Heart right ventricle (tissue), 16 donors: ENCODE measurements around the gene AQP11. TPM values are rescaled to one million over a fixed set of nuclear protein-coding genes. Genes with fewer than 3 reads are reported as not detected.
A peak's percentile ranks its signal among the peaks of the same experiment; 100 is the strongest.

Experiments
- ATAC-seq, 8 donors: fragments of 200-7000 bp; cut with Tn5 transposase; one replicate each; pipeline ENCODE4 v1.9.1; 2020; ENCODE audit warnings: mild to moderate bottlenecking in 8 of 8, moderate library complexity in 8 of 8, moderate number of reproducible peaks in 1 of 8
- DNase-seq, 2 donors: peaks; one replicate each; pipeline ENCODE4 v3.0.0-alpha.2; 2020
- H3K27ac ChIP-seq, 10 donors: fragments of 200-600 bp; sonication (generic) in 2 of 10; one replicate each; pipeline versions ENCODE4 v1.5.0 to v1.8.0; 2020 to 2022; ENCODE audit warnings: mild to moderate bottlenecking in 3 of 10
- H3K27me3 ChIP-seq, 7 donors: fragments of 200-600 bp; one replicate each; pipeline ENCODE4 v1.8.0; 2021 to 2022; ENCODE audit warnings: mild to moderate bottlenecking in 2 of 7
- H3K36me3 ChIP-seq, 9 donors: fragments of 200-600 bp; sonication (generic) in 1 of 9; one replicate each; pipeline versions ENCODE4 v1.5.0 to v1.8.0; 2020 to 2022; ENCODE audit warnings: mild to moderate bottlenecking in 2 of 9
- H3K4me1 ChIP-seq, 9 donors: fragments of 200-600 bp; sonication (generic) in 1 of 9; one replicate each; pipeline versions ENCODE4 v1.5.0 to v1.8.0; 2020 to 2022; ENCODE audit warnings: mild to moderate bottlenecking in 4 of 9
- H3K4me3 ChIP-seq, 10 donors: fragments of 200-600 bp; sonication (generic) in 2 of 10; one replicate each; pipeline versions ENCODE4 v1.5.0 to v1.8.0; 2020 to 2022; ENCODE audit warnings: mild to moderate bottlenecking in 7 of 10, moderate library complexity in 2 of 10
- H3K9me3 ChIP-seq, 11 donors: fragments of 200-600 bp in 10 of 11; sonication (generic) in 2 of 11; one replicate each; pipeline versions ENCODE4 v1.5.0 to v1.8.0; 2013 to 2022; ENCODE audit warnings: mild to moderate bottlenecking in 2 of 11, control low read depth in 1 of 11, moderate library complexity in 1 of 11
- WGBS, 2 donors: extraction: QIAGEN DNeasy Blood & Tissue Kit; methylation state at CpG; one replicate each; pipeline ENCODE4 v1.1.7; 2013; ENCODE audit warnings: inconsistent platforms in 1 of 2; 5-methylcytosine and 5-hydroxymethylcytosine counted together
- intact Hi-C, 10 donors: fragments of 100-400 bp; cut with DNase I; formaldehyde crosslinking; loops; one replicate each; pipeline versions ENCODE4 v1.11.1 to v1.14.2; 2022
- long read RNA-seq, 3 donors: library from polyadenylated mRNA; unstranded; transcript quantifications; one replicate each; pipeline ENCODE4 v2.0.0, GENCODE V29; 2020 to 2021
- polyA plus RNA-seq, 2 donors: library from polyadenylated mRNA; stranded (reverse); fragments of 200-250 nt; gene quantifications; one replicate each; pipeline ENCODE4 v1.2.3, GENCODE V29; 2013
- total RNA-seq, 10 donors: library from RNA; stranded (reverse); fragmentation: NEBNext Ultra II Directional in 3 of 10; extraction: Animal tissue kit (Norgen Biotek cat#: 25700) in 3 of 10; gene quantifications; one replicate each; pipeline versions ENCODE4 v1.2.1 to v1.2.4, GENCODE V29; 2021 to 2023
- TF ChIP-seq, protein P1 (sequence below), 9 donors: fragments of 200-600 bp; sonication (generic) in 2 of 9; IDR thresholded peaks; one replicate each; pipeline versions ENCODE4 v1.5.0 to v1.8.0; 2021 to 2022; ENCODE audit warnings: antibody characterized with exemption in 9 of 9, mild to moderate bottlenecking in 5 of 9, moderate library complexity in 1 of 9
- donor health status: Arrhythmogenic right ventricular cardiomyopathy.
- donor health status: ischemic (EF 13 %, LVEDD 7.1; RV severe dilation, severe dysfunction).
- donor health status: healthy with polysubstance abuse.
- donor health status: DM: no; HTN: yes; CAD: no.
- donor health status: DM: no; HTN: no; CAD: no.
- donor health status: ischemic (EF 25% LVEDD 6.9; RV normal size, moderate dysfunction).
- donor health status: ischemic (EF 25% LVEDD 5.7; RV mildly dilated, moderate dysfunction).
- donor health status: healthy.
- donor health status: DM: yes; HTN: yes; CAD: no.
- donor health status: Ischemic cardiomyopathy.
- donor health status: ischemic (EF 35%, LVEDD 5.7; RV mildly dilated, moderate dysfunction).
- donor health status: nonischemic (EF 11% LVEDD 7.7; RV severe dilation, severe dysfunction).
- donor health status: DM: yes; HTN: yes; CAD: no.
- donor health status: PGD.
- donor health status: ischemic (EF 29% LVEDD 5.4; RV normal size, mild dysfunction).
- donor health status: nonischemic (EF 23%, LVEDD 6.1; RV moderate dilation, normal function).

The AQP11 gene, protein sequence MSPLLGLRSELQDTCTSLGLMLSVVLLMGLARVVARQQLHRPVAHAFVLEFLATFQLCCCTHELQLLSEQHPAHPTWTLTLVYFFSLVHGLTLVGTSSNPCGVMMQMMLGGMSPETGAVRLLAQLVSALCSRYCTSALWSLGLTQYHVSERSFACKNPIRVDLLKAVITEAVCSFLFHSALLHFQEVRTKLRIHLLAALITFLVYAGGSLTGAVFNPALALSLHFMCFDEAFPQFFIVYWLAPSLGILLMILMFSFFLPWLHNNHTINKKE
- 1 to 10 TPM in 3 of 10 donors, under 1 TPM in 7; 0.42 to 2.1 (median 0.87) TPM for total RNA-seq
- under 1 TPM; 0.22 to 0.52 TPM for polyA plus RNA-seq
- long read RNA-seq, donor 1, transcript AQP11-201 (3 exons, 2,152 nt): major isoform, 6 of 7 reads
- long read RNA-seq, donor 1, partial matches to known transcripts: 0 of 7 reads
- long read RNA-seq, donor 1, other reads (novel, unspliced or antisense): 1 of 7 reads
- long read RNA-seq, donor 2, transcript AQP11-201 (3 exons, 2,152 nt): major isoform, 5 of 7 reads
- long read RNA-seq, donor 2, partial matches to known transcripts: 0 of 7 reads
- long read RNA-seq, donor 2, other reads (novel, unspliced or antisense): 2 of 7 reads
- long read RNA-seq, donor 3, partial matches to known transcripts: 0 of 2 reads
- long read RNA-seq, donor 3, other reads (novel, unspliced or antisense): 1 of 2 reads

DNA sequence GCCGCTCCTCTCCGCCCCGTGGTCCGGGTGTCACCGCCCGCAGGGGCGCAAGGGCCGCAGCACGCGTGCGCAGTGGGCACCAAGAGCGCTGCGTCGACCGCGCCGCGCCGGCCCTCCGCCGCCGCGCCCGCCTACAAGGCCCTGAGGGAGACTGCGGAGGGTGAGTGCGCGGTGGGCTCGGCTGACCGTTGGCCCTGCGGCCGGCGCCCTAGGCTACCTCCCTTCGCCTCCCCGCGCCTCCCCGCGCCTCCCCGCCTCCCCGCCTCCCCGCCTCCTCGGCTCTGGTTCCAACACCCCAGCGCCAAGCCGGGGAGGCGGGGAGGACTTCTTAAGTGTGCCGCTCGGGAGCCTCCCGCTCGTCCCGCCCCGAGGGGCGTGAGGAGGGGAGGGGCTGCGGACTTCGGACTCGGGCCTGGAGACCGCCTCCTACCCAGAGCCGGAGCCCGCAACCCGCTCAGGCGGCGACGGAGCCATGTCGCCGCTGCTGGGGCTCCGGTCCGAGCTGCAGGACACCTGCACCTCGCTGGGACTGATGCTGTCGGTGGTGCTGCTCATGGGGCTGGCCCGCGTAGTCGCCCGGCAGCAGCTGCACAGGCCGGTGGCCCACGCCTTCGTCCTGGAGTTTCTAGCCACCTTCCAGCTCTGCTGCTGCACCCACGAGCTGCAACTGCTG is at the start of gene AQP11:
AQP11 (plus strand) TSS at position 433 of the 673 bp plus-strand sequence; CDS start at position 473, 40 bp downstream.
- H3K9me3 ChIP-seq: no peaks in the 10 kb centered on the region
- H3K4me3 ChIP-seq: peak within 1 kb of the TSS; percentile 47 to 80 (median 70)
- H3K27ac ChIP-seq: peak within 1 kb of the TSS in 9 of 10 donors; percentile 68 to 87 (median 79)
- DNase-seq (peak; percentile 82 to 86), ATAC-seq (peak; percentile 94 to 97 (median 96))
- H3K4me1 ChIP-seq: peaks cover 0 to 20% (median 13%) of the 10 kb centered on the region in 9 donors
- WGBS, 2 donors: 1% methylated on average over 65 to 74 of the region's 75 CpGs
- peaks cover 0 to 7% (median 0%) of the 10 kb centered on the region in 7 donors for H3K27me3 ChIP-seq
- intact Hi-C loops: no loop called here
- TF ChIP-seq, protein P1, sequence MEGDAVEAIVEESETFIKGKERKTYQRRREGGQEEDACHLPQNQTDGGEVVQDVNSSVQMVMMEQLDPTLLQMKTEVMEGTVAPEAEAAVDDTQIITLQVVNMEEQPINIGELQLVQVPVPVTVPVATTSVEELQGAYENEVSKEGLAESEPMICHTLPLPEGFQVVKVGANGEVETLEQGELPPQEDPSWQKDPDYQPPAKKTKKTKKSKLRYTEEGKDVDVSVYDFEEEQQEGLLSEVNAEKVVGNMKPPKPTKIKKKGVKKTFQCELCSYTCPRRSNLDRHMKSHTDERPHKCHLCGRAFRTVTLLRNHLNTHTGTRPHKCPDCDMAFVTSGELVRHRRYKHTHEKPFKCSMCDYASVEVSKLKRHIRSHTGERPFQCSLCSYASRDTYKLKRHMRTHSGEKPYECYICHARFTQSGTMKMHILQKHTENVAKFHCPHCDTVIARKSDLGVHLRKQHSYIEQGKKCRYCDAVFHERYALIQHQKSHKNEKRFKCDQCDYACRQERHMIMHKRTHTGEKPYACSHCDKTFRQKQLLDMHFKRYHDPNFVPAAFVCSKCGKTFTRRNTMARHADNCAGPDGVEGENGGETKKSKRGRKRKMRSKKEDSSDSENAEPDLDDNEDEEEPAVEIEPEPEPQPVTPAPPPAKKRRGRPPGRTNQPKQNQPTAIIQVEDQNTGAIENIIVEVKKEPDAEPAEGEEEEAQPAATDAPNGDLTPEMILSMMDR (IDR thresholded peaks at IDR 0.05): peak in 1 of 9 donors; percentile 15
- H3K36me3 ChIP-seq: no peaks in the 10 kb centered on the region

DNA sequence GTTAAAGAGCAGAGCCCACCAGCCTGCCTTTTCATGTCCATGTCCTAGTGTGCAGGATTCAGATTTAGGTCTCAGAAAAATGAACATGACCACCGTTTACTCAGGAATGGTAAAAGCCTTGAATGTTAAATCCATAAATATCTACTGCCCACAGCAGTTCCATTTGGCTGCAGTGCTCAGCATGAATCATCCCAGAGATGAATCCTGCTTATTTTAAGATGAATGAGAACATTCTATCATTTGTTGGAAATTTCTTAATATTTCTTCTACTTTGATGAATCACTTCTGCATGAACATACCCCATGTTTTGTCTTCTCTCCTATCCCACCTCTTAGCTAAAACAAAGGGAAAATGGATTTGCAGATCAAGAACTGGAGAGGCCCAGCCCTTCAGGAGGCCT is 47.5 kb upstream of the AQP11 start:
- Histone ChIP-seq H3K27ac (no peak overlapping the region), H3K4me3 (no peak overlapping the region), H3K27me3 (no peaks in the 10 kb centered on the region), H3K9me3 (no peaks in the 10 kb centered on the region), H3K4me1 (no peaks in the 10 kb centered on the region), H3K36me3 (no peaks in the 10 kb centered on the region)
- intact Hi-C loops: loop anchor here in 4 of 10 donors (10.0 kb wide), 3 partner anchors 137 to 497 kb away; partner anchors contain the start of gene MYO7A (in 2 of the 4)
- no peak for DNase-seq
- 56 to 71% methylated on average over 1 of the region's 1 CpG for WGBS, 2 donors
- TF ChIP-seq, protein P1 (IDR thresholded peaks at IDR 0.05): no peak
- ATAC-seq: no peak

DNA sequence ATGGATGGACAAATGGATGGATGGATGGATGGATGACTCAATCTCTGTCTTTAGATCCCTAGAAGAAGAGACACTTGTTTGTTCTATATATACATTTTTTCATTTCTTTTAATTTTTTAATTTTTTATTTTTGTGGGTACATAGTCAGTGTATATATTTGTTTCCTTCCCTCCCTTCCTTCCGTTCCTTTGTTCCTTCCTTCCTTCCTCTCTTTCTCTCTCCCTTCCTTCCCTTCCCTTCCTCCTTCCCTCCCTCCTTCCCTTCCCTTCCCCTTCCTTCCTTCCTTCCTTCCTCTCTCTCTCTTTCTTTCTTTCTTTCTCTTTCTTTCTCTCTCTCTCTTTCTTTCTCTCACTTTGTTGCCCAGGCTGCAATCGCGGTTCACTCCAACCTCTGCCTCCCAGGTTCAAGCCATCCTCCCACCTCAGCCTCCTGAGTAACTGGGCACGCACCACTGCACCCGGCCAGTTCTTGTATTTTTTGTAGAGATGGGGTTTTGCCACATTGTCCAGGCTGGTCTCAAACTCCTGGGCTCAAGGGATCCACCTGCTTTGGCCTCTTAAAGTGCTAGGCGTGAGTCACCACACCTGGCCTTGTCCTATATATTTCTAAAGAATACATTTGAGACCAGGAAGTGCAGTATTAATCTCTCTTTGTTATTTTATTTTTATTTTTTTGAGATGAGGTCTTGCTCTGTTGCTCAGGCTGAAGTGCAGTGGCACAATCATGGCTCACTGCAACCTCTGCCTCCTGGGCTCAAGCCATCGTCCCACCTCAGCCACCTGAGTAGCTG is 42.5 kb upstream of the AQP11 start:
- intact Hi-C loops: loop anchor here in 9 of 10 donors (2.0 to 10.0 kb wide), 7 partner anchors 142 to 502 kb away; partner anchors contain the start of gene MYO7A (in 7 of the 9)
- no peaks in the 10 kb centered on the region for H3K9me3 ChIP-seq
- no peak for DNase-seq
- 88 to 90% methylated on average over 7 of the region's 7 CpGs for WGBS, 2 donors
- TF ChIP-seq, protein P1 (IDR thresholded peaks at IDR 0.05): no peak
- no peak for ATAC-seq
- no peaks in the 10 kb centered on the region for H3K27me3 ChIP-seq
- H3K4me3 ChIP-seq: no peak overlapping the region
- peaks cover 0 to 8% (median 0%) of the 10 kb centered on the region in 9 donors for H3K4me1 ChIP-seq
- H3K36me3 ChIP-seq: no peaks in the 10 kb centered on the region
- no peak overlapping the region for H3K27ac ChIP-seq
